Neuronal stem cell (in vitro differentiated cells): ENCODE measurements around the gene PLPP4.

Experiments
- DNase-seq: peaks from one replicate; pipeline ENCODE4 v3.0.0-alpha.2; 2013; ENCODE audit warnings: low spot score
- H2AFZ ChIP-seq: one replicate; pipeline ENCODE4 v1.6.1; 2013; ENCODE audit warnings: mild to moderate bottlenecking, low read length, inconsistent platforms
- H2AK5ac ChIP-seq: 2 replicates; pipeline ENCODE4 v1.6.1; 2013; ENCODE audit warnings: low read depth, mild to moderate bottlenecking, inconsistent platforms, low read length, moderate library complexity, mixed read lengths
- H2BK120ac ChIP-seq: 2 replicates; pipeline ENCODE4 v1.6.1; 2013; ENCODE audit warnings: low read depth, mild to moderate bottlenecking, inconsistent platforms, low read length, moderate library complexity, mixed read lengths
- H2BK12ac ChIP-seq: one replicate; pipeline ENCODE4 v1.6.1; 2013; ENCODE audit warnings: low read length, inconsistent platforms
- H2BK15ac ChIP-seq: 2 replicates; pipeline ENCODE4 v1.6.1; 2013; ENCODE audit warnings: mild to moderate bottlenecking, low read length, inconsistent platforms, mixed read lengths
- H2BK5ac ChIP-seq: one replicate; pipeline ENCODE4 v1.6.1; 2013; ENCODE audit warnings: inconsistent platforms, mild to moderate bottlenecking, low read length, moderate library complexity
- H3K14ac ChIP-seq: one replicate; pipeline ENCODE4 v1.6.1; 2013; ENCODE audit warnings: low read length, inconsistent platforms
- H3K18ac ChIP-seq: 2 replicates; pipeline ENCODE4 v1.6.1; 2013; ENCODE audit warnings: low read length, inconsistent platforms
- H3K23ac ChIP-seq: 2 replicates; pipeline ENCODE4 v1.6.1; 2013; ENCODE audit warnings: low read depth, mild to moderate bottlenecking, mixed read lengths, low read length, inconsistent platforms; ENCODE audit not compliant: poor library complexity
- H3K27ac ChIP-seq: replicated peaks from 3 replicates; pipeline ENCODE4 v1.5.1; 2013; ENCODE audit warnings: low read length, inconsistent platforms
- H3K27me3 ChIP-seq, 3 experiments: 2 replicates each; pipeline ENCODE4 v1.6.1; 2013; ENCODE audit warnings: low read length in 3 of 3, mild to moderate bottlenecking in 2 of 3, inconsistent platforms in 1 of 3, low read depth in 1 of 3, mixed read lengths in 1 of 3, moderate library complexity in 1 of 3; ENCODE audit not compliant: control insufficient read depth in 3 of 3, insufficient read depth in 3 of 3
- H3K36me3 ChIP-seq, 2 donors: replicated peaks in 1 of 2; 2 replicates each; pipeline ENCODE4 v1.6.1; 2013; ENCODE audit warnings: low read length in 2 of 2; ENCODE audit not compliant: control insufficient read depth in 2 of 2, insufficient read depth in 2 of 2
- H3K4ac ChIP-seq: 2 replicates; pipeline ENCODE4 v1.6.1; 2013; ENCODE audit warnings: inconsistent platforms, mild to moderate bottlenecking, low read length, moderate library complexity
- H3K4me1 ChIP-seq, 2 donors: 1 replicate in 1 of 2; 2 replicates in 1 of 2; pipeline ENCODE4 v1.6.1; 2013; ENCODE audit warnings: low read length in 2 of 2, low read depth in 1 of 2; ENCODE audit not compliant: control insufficient read depth in 2 of 2, insufficient read depth in 1 of 2
- H3K4me2 ChIP-seq: one replicate; pipeline ENCODE4 v1.6.1; 2013; ENCODE audit warnings: mild to moderate bottlenecking, low read length, inconsistent platforms; ENCODE audit not compliant: insufficient read depth, poor library complexity, severe bottlenecking
- H3K4me3 ChIP-seq, 2 donors: 2 replicates each; pipeline ENCODE4 v1.5.1; 2013; ENCODE audit warnings: low read length in 2 of 2, mild to moderate bottlenecking in 2 of 2, inconsistent platforms in 1 of 2, moderate library complexity in 1 of 2
- H3K79me1 ChIP-seq: one replicate; pipeline ENCODE4 v1.6.1; 2013; ENCODE audit warnings: low read depth, mild to moderate bottlenecking, inconsistent platforms, low read length, moderate library complexity
- H3K9ac ChIP-seq: one replicate; pipeline ENCODE4 v1.6.1; 2013; ENCODE audit warnings: mild to moderate bottlenecking, low read depth, low read length, inconsistent platforms; ENCODE audit not compliant: poor library complexity
- H3K9me3 ChIP-seq, 2 donors: replicated peaks in 1 of 2; 2 replicates each; pipeline versions ENCODE3 to v1.6.1; 2013; ENCODE audit warnings: low read length in 2 of 2, mild to moderate bottlenecking in 2 of 2, inconsistent platforms in 1 of 2, low read depth in 1 of 2, mixed read lengths in 1 of 2, moderate library complexity in 1 of 2; ENCODE audit not compliant: control insufficient read depth in 2 of 2, insufficient read depth in 1 of 2
- H4K8ac ChIP-seq: one replicate; pipeline ENCODE4 v1.6.1; 2013; ENCODE audit warnings: low read depth, mild to moderate bottlenecking, inconsistent platforms, low read length, moderate library complexity
- H4K91ac ChIP-seq: one replicate; pipeline ENCODE4 v1.6.1; 2013; ENCODE audit warnings: low read length, low read depth, mild to moderate bottlenecking, inconsistent platforms; ENCODE audit not compliant: poor library complexity
- WGBS, 2 donors: extraction: QIAGEN DNeasy Blood & Tissue Kit; methylation state at CpG; one replicate each; pipeline ENCODE4 v1.1.7; 2013; ENCODE audit warnings: missing lambda C conversion rate in 2 of 2, mixed read lengths in 1 of 2; ENCODE audit not compliant: insufficient read length in 2 of 2, insufficient replicate concordance in 1 of 2; ENCODE audit errors: extremely low coverage in 2 of 2; 5-methylcytosine and 5-hydroxymethylcytosine counted together

The PLPP4 gene

DNA sequence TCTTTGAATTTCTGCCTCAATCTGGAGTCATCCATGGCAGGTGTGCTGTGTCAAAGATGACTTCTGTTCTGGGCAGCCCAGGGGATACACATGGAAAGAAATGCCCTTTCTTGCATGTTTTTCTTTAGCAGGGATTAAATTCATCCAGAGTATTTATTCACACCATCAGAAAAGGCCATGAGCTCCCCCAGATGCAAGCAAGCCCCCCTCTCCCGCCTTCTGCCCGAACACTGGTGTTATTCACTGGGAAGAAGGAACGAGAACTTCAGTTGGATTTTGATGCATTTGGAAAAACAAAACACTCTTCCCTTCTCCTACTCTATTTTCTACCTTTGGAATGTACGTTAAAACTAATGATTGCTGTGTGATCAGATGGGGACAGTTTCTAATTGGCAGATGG is 1.4 kb downstream of the PLPP4 start:
- Histone ChIP-seq H2BK5ac (no peak overlapping the region), H3K14ac (no peak overlapping the region), H3K27ac (no peak overlapping the region), H4K8ac (no peak overlapping the region), H2BK12ac (no peak overlapping the region), H3K27me3 (peaks cover 2 to 62% (median 10%) of the 10 kb centered on the region in 3 experiments), H2AFZ (no peak overlapping the region), H4K91ac (no peak overlapping the region), H3K23ac (no peak overlapping the region), H2AK5ac (no peak overlapping the region), H3K4me1 (peaks cover 5 to 7% of the 10 kb centered on the region in 2 donors), H3K9ac (no peak overlapping the region), H2BK15ac (no peak overlapping the region), H3K79me1 (no peaks in the 10 kb centered on the region), H3K4me2 (no peak overlapping the region), H3K18ac (no peak overlapping the region), H3K36me3 (no peaks in the 10 kb centered on the region), H3K4me3 (no peak overlapping the region), H3K4ac (no peak overlapping the region), H3K9me3 (peaks cover 0 to 2% of the 10 kb centered on the region in 2 donors), H2BK120ac (no peak overlapping the region)
- DNase-seq: no peak
- no CpG with 5 or more reads among the region's 4 CpGs for WGBS, 2 donors

DNA sequence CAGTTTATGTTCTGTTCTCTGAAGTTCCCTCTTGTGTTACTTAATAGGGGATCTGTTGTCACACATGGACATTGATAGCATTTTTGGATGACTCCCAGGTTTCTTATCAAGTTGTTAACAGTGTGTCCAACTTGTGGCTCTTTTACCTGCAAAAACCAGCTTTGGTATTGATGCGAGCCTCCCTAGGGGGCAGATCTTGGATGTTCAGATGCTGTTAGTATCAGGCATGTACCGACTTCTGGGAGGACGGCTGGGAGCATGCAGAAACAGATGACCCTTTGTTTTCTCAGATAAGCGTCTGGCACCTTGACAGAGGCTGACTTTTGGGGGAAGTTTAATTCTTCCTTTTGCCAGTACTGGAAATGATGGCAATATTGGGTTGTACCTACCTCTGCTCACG is 2.2 kb downstream of the PLPP4 start:
- Histone ChIP-seq H3K9ac (no peak overlapping the region), H2BK5ac (no peak overlapping the region), H2BK12ac (no peak overlapping the region), H2BK15ac (no peak overlapping the region), H3K79me1 (no peaks in the 10 kb centered on the region), H2AFZ (no peak overlapping the region), H3K4ac (no peak overlapping the region), H3K14ac (no peak overlapping the region), H2AK5ac (no peak overlapping the region), H2BK120ac (no peak overlapping the region), H4K91ac (no peak overlapping the region), H3K4me3 (no peak overlapping the region), H3K18ac (no peak overlapping the region), H3K4me1 (peaks cover 5 to 7% of the 10 kb centered on the region in 2 donors), H3K9me3 (peaks cover 0 to 2% of the 10 kb centered on the region in 2 donors), H3K36me3 (no peaks in the 10 kb centered on the region), H3K4me2 (no peak overlapping the region), H3K27me3 (peaks cover 2 to 59% (median 10%) of the 10 kb centered on the region in 3 experiments), H3K23ac (no peak overlapping the region), H4K8ac (no peak overlapping the region), H3K27ac (no peak overlapping the region)
- WGBS, 2 donors: no CpG with 5 or more reads among the region's 5 CpGs
- DNase-seq: no peak

DNA sequence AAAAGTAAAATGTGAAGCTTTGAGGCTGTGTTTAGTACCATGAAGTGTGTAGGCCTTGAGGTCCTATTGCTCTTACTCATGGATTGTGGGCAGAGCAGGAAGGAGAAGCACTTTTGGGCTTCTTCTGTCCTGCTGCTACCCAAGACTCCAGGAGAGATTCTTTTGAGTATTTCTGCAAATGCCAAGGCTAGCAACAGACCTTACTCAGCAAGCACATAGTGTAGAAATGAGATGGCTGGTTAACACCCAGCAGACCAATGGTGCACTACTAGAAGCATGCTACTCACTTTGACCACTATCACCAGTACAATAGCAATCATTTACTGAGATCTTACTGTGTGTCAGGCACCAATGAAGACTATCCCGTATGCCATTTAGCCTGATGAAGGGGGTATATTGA is 3.2 kb downstream of the PLPP4 start:
- WGBS, 2 donors: no CpG with 5 or more reads among the region's 1 CpG
- H3K27ac ChIP-seq: no peak overlapping the region

DNA sequence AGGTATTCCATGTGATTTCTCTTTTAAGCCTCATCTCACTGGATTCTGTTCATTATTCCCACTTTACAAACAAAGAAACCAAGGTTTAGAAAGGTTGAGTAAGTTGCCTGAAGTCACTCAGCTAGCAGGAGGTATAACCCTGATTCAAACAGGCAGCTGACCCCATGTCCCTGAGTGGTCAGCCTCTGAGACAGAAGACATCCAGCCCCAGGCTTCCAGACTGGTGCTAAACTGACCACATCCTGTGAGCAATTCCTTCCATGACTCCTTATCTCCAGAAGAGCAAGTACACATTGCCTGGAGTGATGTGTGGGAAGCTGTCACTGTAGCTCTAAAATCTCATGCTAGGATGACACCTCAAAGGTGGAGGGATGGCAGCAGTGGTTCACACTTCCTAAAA is 3.7 kb downstream of the PLPP4 start:
- no peak overlapping the region for H3K27ac ChIP-seq
- H4K91ac ChIP-seq: no peak overlapping the region
- no peak overlapping the region for H2BK12ac ChIP-seq
- H2AFZ ChIP-seq: no peak overlapping the region
- no peak overlapping the region for H4K8ac ChIP-seq
- H3K18ac ChIP-seq: no peak overlapping the region
- H3K9ac ChIP-seq: no peak overlapping the region
- peaks cover 5% of the 10 kb centered on the region in 2 donors for H3K4me1 ChIP-seq
- H3K23ac ChIP-seq: no peak overlapping the region
- H2BK120ac ChIP-seq: no peak overlapping the region
- H3K27me3 ChIP-seq: peaks cover 2 to 46% (median 10%) of the 10 kb centered on the region in 3 experiments
- H2BK15ac ChIP-seq: no peak overlapping the region
- DNase-seq: no peak
- no peaks in the 10 kb centered on the region for H3K36me3 ChIP-seq
- no peak overlapping the region for H3K4ac ChIP-seq
- no peaks in the 10 kb centered on the region for H3K79me1 ChIP-seq
- peaks cover 0 to 2% of the 10 kb centered on the region in 2 donors for H3K9me3 ChIP-seq
- H3K4me3 ChIP-seq: no peak overlapping the region
- no peak overlapping the region for H2BK5ac ChIP-seq
- no peak overlapping the region for H3K4me2 ChIP-seq
- no peak overlapping the region for H2AK5ac ChIP-seq
- no peak overlapping the region for H3K14ac ChIP-seq

More for the DNA sequence above, 3.2 kb downstream of the PLPP4 start:
- Histone ChIP-seq H3K18ac (no peak overlapping the region), H3K4me2 (no peak overlapping the region), H3K4me3 (no peak overlapping the region), H4K8ac (no peak overlapping the region), H3K9me3 (peaks cover 0 to 2% of the 10 kb centered on the region in 2 donors), H3K36me3 (no peaks in the 10 kb centered on the region), H2BK5ac (no peak overlapping the region), H2BK15ac (no peak overlapping the region), H3K27me3 (peaks cover 2 to 50% (median 10%) of the 10 kb centered on the region in 3 experiments), H2AK5ac (no peak overlapping the region), H2BK12ac (no peak overlapping the region), H3K9ac (no peak overlapping the region), H3K79me1 (no peaks in the 10 kb centered on the region), H3K14ac (no peak overlapping the region), H3K4ac (no peak overlapping the region), H2AFZ (no peak overlapping the region), H4K91ac (no peak overlapping the region), H3K4me1 (peaks cover 5 to 7% of the 10 kb centered on the region in 2 donors), H3K23ac (no peak overlapping the region), H2BK120ac (no peak overlapping the region)
- DNase-seq: no peak
